ENCODE results near the gene CLDN5. TPM values are rescaled to one million over a fixed set of nuclear protein-coding genes. Genes with fewer than 3 reads are reported as not detected.
"Not testable (repeated sequence)": the region's sequence is repeated elsewhere in the genome, so short reads cannot be mapped to it uniquely, and the experiment has no call there.

The CLDN5 gene
- total and polyA plus RNA-seq, 2 of the 4 experiments (the other 2 are of a cell fraction) = 0.18 to 0.21 TPM

DNA sequence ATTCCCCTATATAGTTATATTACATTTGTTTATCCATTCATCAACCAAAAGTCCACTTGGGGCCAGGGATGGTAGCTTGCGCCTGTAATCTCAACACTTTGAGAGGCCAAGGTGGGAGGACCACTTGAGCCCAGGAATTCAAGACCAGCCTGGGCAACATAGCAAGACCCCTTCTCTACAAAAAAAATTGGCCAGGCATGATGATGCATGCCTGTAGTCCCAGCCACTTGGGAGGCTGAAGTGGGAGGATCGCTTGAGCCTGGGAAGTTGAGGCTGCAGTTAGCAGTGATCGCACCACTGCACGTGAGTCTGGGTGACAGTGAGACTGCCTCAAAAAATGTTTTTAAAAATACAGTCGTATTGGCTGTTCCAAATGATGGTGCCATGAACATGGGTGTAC, 24.2 kb upstream of the CLDN5 start:
- H2BK15ac ChIP-seq (ENCODE audit: low read depth, low read length); H3K9me3 ChIP-seq (ENCODE audit: control insufficient read depth, insufficient read depth, low read length); H3K36me3 ChIP-seq (ENCODE audit: control insufficient read depth, insufficient read depth, low read length); H3K4ac ChIP-seq (ENCODE audit: low read depth, low read length); dilution Hi-C loops (cut with HindIII; ENCODE audit: low sequenced_read_pairs, unreplicated experiment); H2AK9ac ChIP-seq (replicated peaks; ENCODE audit: low read depth, low read length, poor library complexity); H4K5ac ChIP-seq (ENCODE audit: low read depth, low read length); POLR2A ChIA-PET (ENCODE audit: unreplicated experiment); BruUV-seq (replicated peaks); H2BK20ac ChIP-seq (ENCODE audit: low read depth, low read length); H2AK5ac ChIP-seq (ENCODE audit: low read depth, low read length); H3K9ac ChIP-seq (ENCODE audit: low read depth, low read length); H3K27ac ChIP-seq (ENCODE audit: insufficient read depth, low read length); H3K56ac ChIP-seq (ENCODE audit: extremely low read depth, insufficient read depth, low read length); H4K91ac ChIP-seq (ENCODE audit: insufficient read depth, low read depth, low read length); H3K27me3 ChIP-seq (ENCODE audit: control insufficient read depth, insufficient read depth, low read length); intact Hi-C loops (cut with micrococcal nuclease); H3K4me2 ChIP-seq (ENCODE audit: low read depth, low read length); H2AFZ ChIP-seq (replicated peaks; ENCODE audit: low read length, poor library complexity); H3K23ac ChIP-seq (ENCODE audit: low read depth, low read length); H3K14ac ChIP-seq (replicated peaks; ENCODE audit: low read depth, low read length); H3K4me1 ChIP-seq (ENCODE audit: control insufficient read depth, insufficient read depth, low read length); DNase-seq; in situ Hi-C loops (cut with MboI; ENCODE audit: low sequenced_read_pairs); CTCF ChIA-PET; H4K8ac ChIP-seq (ENCODE audit: low read depth in 2 of 2, low read length in 2 of 2); ATAC-seq (ENCODE audit: low read depth); H3K79me1 ChIP-seq (ENCODE audit: low read depth in 1 of 2, low read length in 2 of 2); H3K4me3 ChIP-seq (ENCODE audit: insufficient read depth, low read depth, low read length); H4K20me1 ChIP-seq (ENCODE audit: insufficient read depth, low read length); H2BK5ac ChIP-seq (ENCODE audit: low read depth, low read length, poor library complexity, severe bottlenecking); H2BK120ac ChIP-seq (ENCODE audit: low read depth, low read length); H3K18ac ChIP-seq (ENCODE audit: low read depth, low read length); H3K9me1 ChIP-seq (ENCODE audit: insufficient read depth, low read length): not testable (repeated sequence)
- WGBS, 2 experiments (ENCODE audit: extremely low coverage in 2 of 2, insufficient read length in 1 of 2) = 80% methylated on average over 2 of the region's 5 CpGs; no CpG with 5 or more reads in 1 of the 2 experiments
